Progenitor cell of endocrine pancreas (in vitro differentiated cells): ENCODE data around the gene SLCO2A1. TPM values are rescaled to one million over a fixed set of nuclear protein-coding genes. Genes with fewer than 3 reads are reported as not detected.

Experiments
- DNase-seq: peaks from one replicate; pipeline ENCODE4 v3.0.0; 2021; ENCODE audit warnings: low spot score; ENCODE audit not compliant: unreplicated experiment
- H3K27ac Mint-ChIP-seq: 2 replicates; pipeline ENCODE4 v1.8.0; 2021; ENCODE audit warnings: mild to moderate bottlenecking, moderate library complexity, mixed read lengths
- H3K27me3 Mint-ChIP-seq: 2 replicates; pipeline ENCODE4 v1.8.0; 2021; ENCODE audit warnings: mixed read lengths
- H3K36me3 Mint-ChIP-seq: 2 replicates; pipeline ENCODE4 v1.8.0; 2022; ENCODE audit warnings: mixed read lengths; ENCODE audit not compliant: insufficient read depth
- H3K4me1 Mint-ChIP-seq: 2 replicates; pipeline ENCODE4 v1.8.0; 2021; ENCODE audit warnings: low read depth, mixed read lengths
- H3K4me3 Mint-ChIP-seq: 2 replicates; pipeline ENCODE4 v1.8.0; 2021; ENCODE audit warnings: low read depth, mild to moderate bottlenecking, moderate library complexity, mixed read lengths
- H3K9me3 Mint-ChIP-seq: 2 replicates; pipeline ENCODE4 v1.8.0; 2021; ENCODE audit warnings: low read depth, mixed read lengths
- total RNA-seq: library from RNA; stranded (reverse); gene quantifications from 2 replicates; pipeline ENCODE4 v1.2.1, GENCODE V29; 2021
- TF ChIP-seq, protein P1 (sequence below): fragments of 200-600 bp; sonication (generic); IDR thresholded peaks from one replicate; pipeline ENCODE4 v1.5.0; 2021; ENCODE audit warnings: antibody characterized with exemption, mild to moderate bottlenecking; ENCODE audit not compliant: unreplicated experiment

The SLCO2A1 gene
- total RNA-seq, 1 donor from 2014 or later, result 27.9 TPM

- H3K27ac Mint-ChIP-seq, result no peak overlapping the region
- H3K36me3 Mint-ChIP-seq, result peaks cover 5% of the 10 kb centered on the region
- no peak for DNase-seq
- H3K27me3 Mint-ChIP-seq, result no peaks in the 10 kb centered on the region
- no peak overlapping the region for H3K4me3 Mint-ChIP-seq
- no peaks in the 10 kb centered on the region for H3K4me1 Mint-ChIP-seq
- peaks cover 9% of the 10 kb centered on the region for H3K9me3 Mint-ChIP-seq
- TF ChIP-seq, protein P1, sequence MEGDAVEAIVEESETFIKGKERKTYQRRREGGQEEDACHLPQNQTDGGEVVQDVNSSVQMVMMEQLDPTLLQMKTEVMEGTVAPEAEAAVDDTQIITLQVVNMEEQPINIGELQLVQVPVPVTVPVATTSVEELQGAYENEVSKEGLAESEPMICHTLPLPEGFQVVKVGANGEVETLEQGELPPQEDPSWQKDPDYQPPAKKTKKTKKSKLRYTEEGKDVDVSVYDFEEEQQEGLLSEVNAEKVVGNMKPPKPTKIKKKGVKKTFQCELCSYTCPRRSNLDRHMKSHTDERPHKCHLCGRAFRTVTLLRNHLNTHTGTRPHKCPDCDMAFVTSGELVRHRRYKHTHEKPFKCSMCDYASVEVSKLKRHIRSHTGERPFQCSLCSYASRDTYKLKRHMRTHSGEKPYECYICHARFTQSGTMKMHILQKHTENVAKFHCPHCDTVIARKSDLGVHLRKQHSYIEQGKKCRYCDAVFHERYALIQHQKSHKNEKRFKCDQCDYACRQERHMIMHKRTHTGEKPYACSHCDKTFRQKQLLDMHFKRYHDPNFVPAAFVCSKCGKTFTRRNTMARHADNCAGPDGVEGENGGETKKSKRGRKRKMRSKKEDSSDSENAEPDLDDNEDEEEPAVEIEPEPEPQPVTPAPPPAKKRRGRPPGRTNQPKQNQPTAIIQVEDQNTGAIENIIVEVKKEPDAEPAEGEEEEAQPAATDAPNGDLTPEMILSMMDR, result no peak
Measured at GRCh38 chr3:134075846-134076245, 46.1 kb upstream of the SLCO2A1 start.

GRCh38 chr3:134075568-134075825 is 45.8 kb upstream of the SLCO2A1 start:
- H3K27me3 Mint-ChIP-seq, result no peaks in the 10 kb centered on the region
- no peak for DNase-seq
- TF ChIP-seq, protein P1, result no peak
- H3K36me3 Mint-ChIP-seq, result peaks cover 4% of the 10 kb centered on the region
- no peak overlapping the region for H3K27ac Mint-ChIP-seq
- peaks cover 8% of the 10 kb centered on the region for H3K9me3 Mint-ChIP-seq
- H3K4me3 Mint-ChIP-seq, result no peak overlapping the region
- H3K4me1 Mint-ChIP-seq, result no peaks in the 10 kb centered on the region

DNA sequence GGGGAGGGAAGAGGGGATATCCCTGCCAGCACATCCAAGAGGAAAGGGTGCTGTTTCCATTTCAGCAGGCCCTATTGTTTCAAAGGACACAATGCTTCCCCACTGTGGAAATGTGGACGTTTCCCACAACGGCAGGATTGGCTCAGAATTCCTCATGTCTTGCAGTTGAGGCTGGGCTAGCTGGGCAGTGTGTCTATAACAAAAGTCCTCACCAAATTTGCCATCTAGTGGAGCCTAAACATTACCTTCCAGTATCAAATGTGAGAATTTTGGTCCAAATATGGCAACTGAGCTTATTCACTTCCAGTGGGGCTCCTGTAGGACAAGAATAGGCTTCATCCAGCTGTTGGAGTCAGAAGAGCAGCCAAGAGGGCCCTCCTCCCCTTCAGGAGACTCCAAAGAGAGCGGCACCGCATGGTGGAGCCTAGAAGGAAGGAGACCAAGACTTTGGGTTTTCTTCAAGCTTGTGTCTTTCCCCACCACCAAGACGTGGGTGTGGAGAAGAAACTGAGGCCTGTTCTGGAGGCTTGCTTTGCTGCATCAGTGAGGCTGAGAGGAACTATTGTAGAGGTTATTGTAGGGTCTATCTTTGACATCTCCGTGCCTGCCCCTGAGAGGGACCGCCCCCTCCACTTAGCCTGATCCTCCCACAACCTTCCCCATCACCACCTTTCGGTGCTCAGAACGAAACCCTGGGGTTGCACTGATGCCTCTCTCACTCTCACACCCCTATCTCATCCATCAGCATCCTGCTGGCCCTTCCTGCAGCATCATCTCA is 45.3 kb upstream of the SLCO2A1 start:
- Mint-ChIP-seq H3K36me3 (peaks cover 3% of the 10 kb centered on the region), H3K27ac (no peak overlapping the region), H3K27me3 (no peaks in the 10 kb centered on the region), H3K9me3 (peaks cover 6% of the 10 kb centered on the region), H3K4me3 (no peak overlapping the region), H3K4me1 (no peaks in the 10 kb centered on the region)
- no peak for DNase-seq
- TF ChIP-seq, protein P1, result no peak

DNA sequence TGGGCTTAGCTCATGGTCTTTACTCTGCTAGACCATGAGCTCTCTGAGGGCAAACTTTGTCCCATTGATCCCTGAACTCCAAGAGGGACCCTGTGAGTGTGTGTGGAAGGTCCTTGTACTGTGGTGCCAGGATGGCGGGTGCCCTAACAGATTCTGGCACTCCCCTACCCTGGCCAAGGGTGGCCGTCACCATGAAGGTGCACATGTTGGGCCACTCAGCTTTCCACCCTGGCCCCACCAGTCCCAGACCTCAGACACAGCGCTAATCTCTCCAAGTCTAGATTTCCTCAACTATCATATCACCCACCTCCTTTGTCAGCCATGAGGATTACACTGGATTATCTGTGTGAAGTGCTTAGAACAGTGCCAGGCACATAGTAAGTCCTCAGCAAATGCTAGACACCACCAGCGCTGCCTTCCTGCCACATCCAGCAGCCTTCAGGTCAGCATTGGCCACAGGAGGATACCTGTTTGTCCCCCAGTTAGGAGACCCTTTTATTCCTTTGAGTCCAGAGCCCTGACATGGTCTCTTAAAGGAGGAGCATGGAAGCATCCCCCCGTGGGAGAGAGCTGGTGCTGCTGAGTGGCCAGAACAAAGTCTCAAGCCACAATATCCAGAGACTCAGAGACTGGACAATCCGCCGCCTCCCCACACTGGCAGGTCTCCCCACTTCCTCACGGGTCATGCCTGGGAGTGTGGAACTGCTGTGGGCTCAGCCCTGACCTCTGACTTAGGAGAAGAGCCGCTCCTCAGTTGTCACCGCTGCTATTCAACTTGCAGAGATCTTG is 44.5 kb upstream of the SLCO2A1 start:
- Mint-ChIP-seq H3K4me3 (no peak overlapping the region), H3K27ac (no peak overlapping the region), H3K9me3 (peaks cover under 1% of the 10 kb centered on the region), H3K4me1 (no peaks in the 10 kb centered on the region), H3K36me3 (no peaks in the 10 kb centered on the region), H3K27me3 (no peaks in the 10 kb centered on the region)
- TF ChIP-seq, protein P1, result no peak
- no peak for DNase-seq

- Mint-ChIP-seq H3K9me3 (no peaks in the 10 kb centered on the region), H3K36me3 (no peaks in the 10 kb centered on the region), H3K27ac (no peak overlapping the region), H3K4me1 (no peaks in the 10 kb centered on the region), H3K4me3 (no peak overlapping the region), H3K27me3 (no peaks in the 10 kb centered on the region)
- TF ChIP-seq, protein P1, result no peak
- DNase-seq, result no peak
Measured at GRCh38 chr3:134073583-134073945, 43.8 kb upstream of the SLCO2A1 start.
